HL-60/S4 treated with retinoic acid at 250 ng/mL for 4 days and 3 days (cell line): ENCODE measurements around the gene CMPK2.

Experiments used
- in situ Hi-C: fragments of 300-500 bp; cut with MboI; formaldehyde crosslinking; loops from 2 replicates; pipeline ENCODE4 v1.7.0; 2022; ENCODE audit warnings: low sequenced_read_pairs

The CMPK2 gene

GRCh38 chr2:6813573-6813972, 52.1 kb downstream of the CMPK2 start:
- in situ Hi-C loops, result no loop called here

- in situ Hi-C loops, result no loop called here
Measured at GRCh38 chr2:6812857-6813530, 52.7 kb downstream of the CMPK2 start.

GRCh38 chr2:6810961-6811360, 54.7 kb downstream of the CMPK2 start:
- in situ Hi-C loops, result no loop called here

- in situ Hi-C loops, result no loop called here
Measured at GRCh38 chr2:6808426-6808825, 57.3 kb downstream of the CMPK2 start.

GRCh38 chr2:6806604-6807003, 59.1 kb downstream of the CMPK2 start:
- in situ Hi-C loops, result no loop called here

GRCh38 chr2:6800553-6800952, 65.2 kb downstream of the CMPK2 start:
- in situ Hi-C loops, result no loop called here
